ENCODE data around the gene AKIP1. TPM values are rescaled to one million over a fixed set of nuclear protein-coding genes. Genes with fewer than 3 reads are reported as not detected.
A peak's percentile ranks its signal among the peaks of the same experiment; 100 is the strongest.

AKIP1 gene
- total RNA-seq, 1 experiment from 2014 or later: 129 TPM

DNA sequence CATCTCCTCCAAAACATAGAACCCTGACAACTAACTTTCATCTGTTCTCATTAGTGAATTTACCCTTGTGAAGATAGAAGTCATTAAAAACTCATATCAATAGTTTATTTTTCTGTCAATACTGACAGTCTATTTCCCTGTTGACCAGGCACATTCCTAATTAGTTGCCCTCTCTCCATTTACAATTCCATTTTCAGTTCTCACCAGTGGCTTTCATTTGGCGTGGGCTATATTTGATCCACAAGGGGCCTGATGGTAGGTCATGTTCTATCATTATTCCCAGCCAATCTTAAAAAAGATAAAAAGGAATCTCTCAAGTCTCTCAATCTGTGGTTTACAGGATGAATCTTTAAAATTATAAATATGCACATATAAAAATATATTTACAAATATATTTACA lies 3.9 kb upstream of the AKIP1 start:
- Histone ChIP-seq H3K9me3 (no peaks in the 10 kb centered on the region), H3K27me3 (no peaks in the 10 kb centered on the region), H3K4me3 (no peak overlapping the region), H3K36me3 (no peaks in the 10 kb centered on the region; the same call in 1 of the 2 replicates)
- no peak for DNase-seq

DNA sequence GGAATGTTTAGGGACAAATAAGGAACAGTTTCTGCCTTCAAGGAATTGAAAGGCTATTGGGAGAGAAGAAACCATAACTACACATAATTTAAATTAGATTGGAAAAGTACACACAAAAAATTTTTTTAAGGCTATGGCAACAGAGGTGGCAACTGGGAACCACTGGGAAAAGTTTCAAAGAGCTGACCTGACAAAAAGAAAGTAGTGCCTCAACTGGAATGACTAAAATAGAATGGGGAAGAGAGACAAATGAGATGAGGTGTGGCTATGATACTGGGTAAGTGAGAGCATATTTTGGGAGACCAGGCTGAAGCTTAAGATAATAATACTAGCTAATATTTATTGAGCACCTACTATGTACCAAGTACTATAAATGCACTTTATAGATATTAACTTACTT lies 2.9 kb upstream of the AKIP1 start:
- Histone ChIP-seq H3K27me3 (no peaks in the 10 kb centered on the region), H3K9me3 (no peaks in the 10 kb centered on the region), H3K4me3 (no peak overlapping the region), H3K36me3 (peaks cover 4% of the 10 kb centered on the region)
- no peak for DNase-seq

DNA sequence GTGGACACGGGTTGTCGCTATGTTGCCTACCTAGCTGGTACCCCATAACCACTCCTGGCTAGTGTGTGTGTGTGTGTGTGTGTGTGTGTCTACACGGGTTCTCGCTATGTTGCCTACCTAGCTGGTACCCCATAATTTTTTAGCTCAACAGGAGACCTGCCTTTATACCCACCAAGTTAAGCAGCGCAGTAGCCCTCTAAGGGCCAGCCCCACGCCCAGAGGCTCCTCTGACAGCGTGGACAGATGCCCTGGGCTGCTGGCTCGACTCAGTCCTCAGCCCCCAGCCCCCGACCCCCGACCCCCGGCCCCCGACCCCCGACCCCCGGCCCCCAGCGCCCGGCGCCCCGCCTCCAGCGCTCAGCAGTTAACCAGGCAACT lies 351 bp upstream of the AKIP1 start:
- H3K9me3 ChIP-seq: no peaks in the 10 kb centered on the region
- no peak for DNase-seq
- peak overlapping the region; percentile 73 for H3K4me3 ChIP-seq
- no peaks in the 10 kb centered on the region for H3K27me3 ChIP-seq
- peaks cover 18% of the 10 kb centered on the region for H3K36me3 ChIP-seq

DNA sequence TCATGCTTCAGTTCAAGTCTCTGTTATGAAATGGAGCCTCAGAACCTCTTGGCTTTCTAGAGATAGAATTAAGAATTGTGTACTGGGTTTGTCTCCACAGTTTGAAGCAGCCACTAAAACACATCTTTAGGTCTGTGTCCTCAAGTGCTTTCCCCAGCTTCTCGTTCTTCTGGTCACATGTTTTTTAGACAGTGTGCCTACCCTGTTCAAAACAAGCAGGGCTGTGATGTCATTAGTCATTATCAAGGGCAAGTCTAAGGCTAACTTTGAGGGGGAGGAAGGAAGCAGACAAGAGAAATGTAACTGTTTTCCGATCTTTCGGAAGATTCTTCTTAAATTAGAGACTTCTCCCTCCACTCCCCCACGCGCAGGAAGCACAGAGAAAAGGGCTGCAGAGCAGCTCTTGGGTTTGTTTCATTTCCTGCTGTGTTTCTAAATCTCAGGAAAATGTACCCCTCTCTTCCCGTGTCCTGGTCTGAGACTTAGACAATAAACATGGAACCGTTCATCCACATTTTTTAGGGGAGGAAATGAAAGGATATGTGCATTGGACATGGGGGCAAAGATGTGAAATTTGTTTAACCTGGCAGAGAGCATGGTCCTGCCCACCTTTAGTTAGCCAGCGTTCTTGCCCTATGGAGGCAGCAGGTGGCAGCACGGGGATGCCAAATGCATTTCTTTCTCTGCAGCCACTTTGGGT lies 3.1 kb downstream of the AKIP1 start:
- Histone ChIP-seq H3K9me3 (no peaks in the 10 kb centered on the region), H3K36me3 (peaks cover 48% of the 10 kb centered on the region), H3K4me3 (no peak overlapping the region), H3K27me3 (no peaks in the 10 kb centered on the region)
- DNase-seq: no peak

DNA sequence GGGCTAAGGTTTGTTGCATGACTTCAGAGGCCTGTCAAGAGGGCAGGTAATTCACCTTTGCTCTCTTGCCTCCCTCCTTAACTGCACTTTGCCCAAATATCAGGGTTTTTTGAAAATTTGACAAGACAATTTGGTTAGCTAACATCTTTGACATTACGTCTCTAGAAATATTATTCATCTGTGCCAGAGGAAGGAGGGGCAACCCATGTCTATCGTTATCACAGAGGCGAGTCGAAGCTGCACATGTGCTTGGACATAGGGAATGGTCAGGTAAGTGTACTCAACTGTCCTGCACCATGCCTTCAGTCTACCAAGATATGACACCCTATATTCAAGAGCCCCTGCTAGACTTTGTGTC lies 3.7 kb downstream of the AKIP1 start:
- Histone ChIP-seq H3K27me3 (no peaks in the 10 kb centered on the region), H3K36me3 (peaks cover 52% of the 10 kb centered on the region), H3K9me3 (no peaks in the 10 kb centered on the region), H3K4me3 (no peak overlapping the region)
- no peak for DNase-seq

DNA sequence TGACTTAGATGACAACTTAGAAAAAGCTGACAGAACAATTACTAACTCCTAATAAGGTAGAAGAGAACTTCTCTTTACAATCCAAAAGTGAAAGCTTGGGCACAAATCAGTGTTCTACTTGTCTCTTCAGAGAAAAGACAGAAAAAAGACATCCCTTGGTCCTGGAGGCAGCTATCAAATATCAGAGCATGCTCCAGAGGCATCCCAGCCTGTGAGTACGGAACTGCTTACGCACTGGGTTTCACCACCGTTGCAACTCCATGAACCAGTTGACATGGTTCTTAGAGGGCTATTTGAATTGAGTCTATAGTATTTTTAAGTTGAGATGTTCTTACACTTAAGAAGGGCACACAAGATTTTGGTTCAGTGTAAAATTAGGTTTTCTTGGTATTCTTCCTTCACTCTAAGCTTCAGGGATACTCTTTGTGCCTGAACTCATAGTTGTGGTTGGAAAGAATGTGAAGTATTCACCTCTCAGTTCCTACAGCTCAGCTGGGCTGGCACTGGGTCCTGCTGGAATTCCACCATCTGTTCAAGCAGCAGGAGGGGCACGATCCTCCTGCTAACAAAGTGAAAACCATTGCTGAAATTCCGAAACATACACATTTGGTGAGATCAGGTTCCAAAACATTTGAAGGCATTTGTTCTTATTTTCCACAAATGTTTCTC lies 6.3 kb downstream of the AKIP1 start:
- H3K9me3 ChIP-seq: no peaks in the 10 kb centered on the region
- peak; percentile 85 for DNase-seq
- H3K27me3 ChIP-seq: no peaks in the 10 kb centered on the region
- H3K4me3 ChIP-seq: no peak overlapping the region
- peaks cover 72% of the 10 kb centered on the region for H3K36me3 ChIP-seq

DNA sequence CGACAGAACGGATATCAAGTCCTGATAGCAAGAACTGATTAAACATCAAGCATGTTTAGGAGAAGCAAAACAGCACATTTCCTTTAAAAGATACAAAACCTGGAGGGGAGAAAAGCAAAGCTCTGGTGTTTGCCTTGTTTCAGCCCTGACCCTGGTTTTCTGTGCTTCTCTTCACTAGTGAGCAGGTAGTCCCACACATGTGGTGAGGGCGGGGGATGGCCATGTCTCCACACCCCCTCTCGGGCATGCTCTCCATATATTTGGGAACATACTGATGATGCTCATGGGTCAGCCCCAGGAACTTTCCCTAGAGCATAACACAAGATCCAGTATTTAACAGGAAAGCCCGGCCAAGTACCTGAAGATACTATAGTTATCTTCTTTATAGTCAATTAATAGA lies 11.7 kb downstream of the AKIP1 start:
- Histone ChIP-seq H3K36me3 (peaks cover 49% of the 10 kb centered on the region), H3K4me3 (no peak overlapping the region), H3K27me3 (no peaks in the 10 kb centered on the region), H3K9me3 (no peaks in the 10 kb centered on the region)
- DNase-seq: no peak

DNA sequence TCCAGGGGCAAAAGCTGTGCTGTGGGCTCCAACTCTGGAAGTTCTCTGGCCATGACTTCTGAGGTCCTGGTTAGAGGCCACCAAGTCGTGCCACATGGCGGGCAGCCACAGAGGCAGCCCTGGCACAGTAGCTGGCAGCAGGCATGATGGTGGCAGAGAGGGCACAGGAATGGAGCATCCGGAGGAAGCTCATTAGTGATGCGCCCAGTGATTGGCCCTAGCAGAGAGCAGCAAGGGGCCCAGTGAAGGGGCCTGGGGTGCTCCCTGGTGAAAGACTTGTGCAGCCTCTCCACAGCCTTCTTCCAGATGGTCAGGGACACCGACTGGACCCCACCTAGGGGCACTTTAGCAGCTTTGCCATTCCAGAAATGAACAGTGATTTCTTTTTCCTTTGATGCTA lies 14.7 kb downstream of the AKIP1 start:
- DNase-seq: no peak
- Histone ChIP-seq H3K9me3 (no peaks in the 10 kb centered on the region), H3K27me3 (no peaks in the 10 kb centered on the region), H3K36me3 (peaks cover 22% of the 10 kb centered on the region), H3K4me3 (no peak overlapping the region)

DNA sequence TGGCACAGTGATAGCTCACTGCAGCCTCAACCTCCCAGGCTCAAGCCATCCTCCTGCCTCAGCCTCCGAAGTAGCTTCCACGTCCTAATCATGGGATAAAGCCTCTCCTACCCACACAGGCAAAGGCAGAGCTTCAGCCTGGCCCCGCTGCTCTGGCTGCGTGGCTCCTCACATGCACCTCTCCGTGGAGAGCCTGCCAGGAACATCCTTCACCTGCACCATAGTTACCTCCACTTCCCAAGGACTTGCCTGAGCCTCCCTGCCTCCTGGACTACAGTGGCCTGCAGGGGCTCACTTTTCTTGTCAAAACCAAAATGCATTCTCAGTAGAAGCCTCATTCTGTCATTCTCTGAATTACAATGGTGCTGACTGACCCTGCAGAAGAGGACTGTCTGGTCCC lies 15.2 kb downstream of the AKIP1 start:
- DNase-seq: no peak
- H3K9me3 ChIP-seq: no peaks in the 10 kb centered on the region
- H3K36me3 ChIP-seq: peaks cover 18% of the 10 kb centered on the region
- H3K4me3 ChIP-seq: no peak overlapping the region
- H3K27me3 ChIP-seq: no peaks in the 10 kb centered on the region

DNA sequence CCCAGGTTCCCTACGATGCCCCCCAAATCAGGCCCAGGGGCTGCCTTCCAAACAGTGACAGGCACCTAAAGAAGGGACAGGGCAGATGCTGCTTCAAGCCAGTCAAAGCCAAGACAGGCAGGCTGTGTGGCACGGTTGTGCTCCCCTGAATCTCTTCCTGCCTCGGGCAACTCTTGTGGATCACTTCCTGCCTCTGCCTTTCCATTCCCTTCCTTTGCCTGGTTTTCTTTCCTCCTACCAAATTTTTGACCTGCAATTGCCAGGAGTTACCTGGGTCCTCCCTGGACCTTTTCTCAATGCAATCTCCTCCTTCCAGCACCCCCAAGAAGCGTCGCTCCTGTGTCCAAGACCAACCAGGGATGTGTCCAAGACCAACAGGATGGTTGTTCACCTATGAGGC lies 16.2 kb downstream of the AKIP1 start:
- Histone ChIP-seq H3K27me3 (no peaks in the 10 kb centered on the region), H3K4me3 (no peak overlapping the region), H3K36me3 (peaks cover 10% of the 10 kb centered on the region), H3K9me3 (no peaks in the 10 kb centered on the region)
- DNase-seq: no peak

DNA sequence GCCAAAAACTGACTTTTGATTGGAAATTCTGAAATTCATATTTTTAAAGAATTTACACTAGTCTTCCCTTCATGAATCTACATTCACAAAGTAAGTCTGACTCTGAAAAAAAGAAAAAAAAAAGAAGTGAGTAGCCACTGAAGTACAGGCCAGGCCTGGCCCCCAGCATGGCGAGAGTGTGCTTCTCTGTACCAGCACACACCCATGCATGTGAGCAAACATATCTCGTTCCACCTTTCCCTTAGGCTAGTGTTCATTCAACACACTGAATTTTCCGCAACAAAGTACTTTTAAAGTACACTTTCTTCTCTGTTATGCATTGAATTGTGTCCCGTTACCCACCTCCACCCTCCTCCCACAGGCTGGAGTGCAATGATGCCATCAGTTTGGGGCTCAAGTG lies 17.2 kb downstream of the AKIP1 start:
- no peak for DNase-seq
- Histone ChIP-seq H3K4me3 (no peak overlapping the region), H3K27me3 (no peaks in the 10 kb centered on the region), H3K36me3 (peaks cover 5% of the 10 kb centered on the region), H3K9me3 (no peaks in the 10 kb centered on the region)

DNA sequence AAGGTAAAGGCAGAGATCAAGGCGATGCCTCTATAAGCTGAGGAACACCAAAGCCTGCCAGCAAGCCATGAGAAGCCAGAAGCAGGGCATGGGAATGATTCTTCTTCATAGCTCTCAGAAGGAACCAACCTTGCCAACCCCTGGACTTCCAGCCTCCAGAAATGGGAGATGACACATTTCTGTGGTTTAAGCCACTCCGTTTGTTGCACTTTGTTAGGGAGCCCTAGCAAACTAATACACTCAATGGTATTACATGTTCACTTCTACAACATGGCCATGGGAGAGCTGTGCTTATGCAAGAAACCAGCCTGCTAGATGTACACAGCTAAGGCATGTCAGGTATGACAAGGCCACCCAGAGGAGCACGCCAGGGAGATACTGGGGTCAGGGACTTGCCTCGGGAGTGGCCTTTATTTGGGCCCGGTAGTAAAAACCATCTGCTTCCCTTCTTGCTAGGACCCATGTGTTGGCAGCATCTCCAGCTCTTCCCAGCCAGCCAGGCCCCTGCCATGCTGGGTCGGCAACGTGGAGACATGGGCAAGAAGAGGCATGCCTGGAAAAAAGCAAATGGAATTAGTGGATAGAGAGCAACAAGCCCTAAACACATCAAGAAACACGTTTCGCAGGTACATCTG lies 18.1 kb downstream of the AKIP1 start:
- no peaks in the 10 kb centered on the region for H3K9me3 ChIP-seq
- peaks cover 3% of the 10 kb centered on the region for H3K36me3 ChIP-seq
- H3K4me3 ChIP-seq: no peak overlapping the region
- DNase-seq: no peak
- H3K27me3 ChIP-seq: no peaks in the 10 kb centered on the region

DNA sequence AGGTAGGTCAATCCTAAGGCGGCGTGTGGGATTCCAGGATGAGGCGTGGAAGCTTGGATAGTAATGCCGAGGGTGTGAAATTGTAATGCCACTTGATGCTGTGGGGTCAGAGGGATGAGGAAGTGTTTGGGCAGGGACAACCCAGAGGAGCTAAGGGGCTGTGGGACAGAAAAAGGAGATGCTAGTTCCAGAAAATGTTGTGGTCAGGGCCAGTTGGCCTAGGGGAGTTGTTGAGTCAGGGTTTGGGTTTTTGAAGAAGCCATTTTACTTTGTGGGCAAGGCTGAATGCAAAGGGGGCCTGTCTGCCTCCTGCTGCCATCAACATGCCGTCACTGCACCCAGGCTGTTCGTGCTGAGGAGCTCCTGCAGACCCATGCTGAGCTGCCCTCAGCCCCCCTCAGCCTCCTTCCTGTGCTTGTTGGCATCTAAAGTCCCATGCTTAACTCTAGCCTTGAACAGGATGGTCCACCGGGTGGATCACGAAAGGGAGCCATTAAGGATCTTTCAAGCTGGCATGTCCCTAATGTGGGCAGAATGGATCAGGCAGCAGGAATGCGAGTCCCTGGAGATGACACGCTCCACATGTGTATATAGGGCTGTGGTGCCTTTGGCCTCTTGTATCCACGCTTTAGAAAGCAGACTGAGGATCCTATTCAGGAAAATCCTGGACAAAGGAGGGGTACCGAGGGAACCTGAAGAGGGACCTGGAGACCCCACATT lies 19.6 kb downstream of the AKIP1 start:
- no peaks in the 10 kb centered on the region for H3K27me3 ChIP-seq
- no peaks in the 10 kb centered on the region for H3K36me3 ChIP-seq
- no peak for DNase-seq
- no peaks in the 10 kb centered on the region for H3K9me3 ChIP-seq
- H3K4me3 ChIP-seq: no peak overlapping the region

DNA sequence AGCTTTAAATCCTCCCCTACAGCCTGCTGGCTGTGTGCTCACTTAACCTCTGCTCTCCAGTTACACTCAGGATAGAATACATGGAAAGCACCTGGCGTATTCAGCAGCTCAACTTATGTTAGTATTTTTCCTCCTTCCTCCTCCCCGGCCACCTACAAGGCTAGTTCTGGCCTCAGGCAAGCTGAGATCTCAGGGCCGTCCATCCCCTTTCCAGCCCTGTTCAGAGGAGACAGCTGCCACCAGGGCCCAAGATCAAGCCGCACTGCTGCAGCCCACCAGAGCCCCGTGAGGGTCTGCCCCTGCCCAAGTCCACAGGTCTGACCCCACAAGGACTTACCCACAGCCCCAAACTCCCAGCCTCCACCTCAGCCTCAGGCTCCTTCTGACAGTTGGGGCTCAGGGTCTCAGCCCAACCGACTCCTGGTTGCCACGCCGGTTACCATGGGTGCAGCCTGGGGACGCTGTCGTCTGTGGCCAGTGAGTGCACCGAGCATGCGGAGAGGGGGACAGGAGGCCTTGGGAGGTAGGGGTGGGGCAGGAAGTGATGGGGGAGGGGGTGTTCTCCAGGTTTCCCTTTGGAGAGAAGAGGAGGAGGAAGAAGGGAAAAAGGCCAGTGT lies 21.7 kb downstream of the AKIP1 start, which contains the start of gene C11orf16:
Gene C11orf16, minus strand, starts transcription at position 384 of the 617 bp plus-strand sequence. CDS start 639 bp downstream, outside the sequence.
- H3K36me3 ChIP-seq: no peaks in the 10 kb centered on the region
- H3K27me3 ChIP-seq: no peaks in the 10 kb centered on the region
- DNase-seq: no peak
- H3K9me3 ChIP-seq: no peaks in the 10 kb centered on the region
- H3K4me3 ChIP-seq: no peak within 1 kb of the TSS

DNA sequence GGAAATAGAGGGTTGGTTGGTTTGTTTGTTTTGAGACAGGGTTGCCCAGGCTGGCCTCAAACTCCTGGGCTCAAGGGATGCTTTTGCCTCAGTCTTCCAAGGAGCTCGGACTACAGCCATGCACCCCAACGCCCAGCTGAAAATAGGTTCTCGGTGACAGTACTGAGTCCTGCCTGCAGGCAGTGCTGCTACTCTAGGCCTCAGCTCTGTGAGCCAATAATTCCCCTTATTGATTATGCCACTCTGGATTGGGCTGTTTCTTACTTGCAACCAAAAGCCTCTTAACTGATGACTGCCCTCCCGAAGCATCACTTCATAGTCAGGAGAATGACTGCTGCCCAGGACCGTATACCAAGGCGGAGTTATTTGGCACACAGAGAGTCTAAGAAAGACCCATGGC lies 22.9 kb downstream of the AKIP1 start:
- Histone ChIP-seq H3K9me3 (no peaks in the 10 kb centered on the region), H3K4me3 (no peak overlapping the region), H3K36me3 (no peaks in the 10 kb centered on the region), H3K27me3 (no peaks in the 10 kb centered on the region)
- no peak for DNase-seq

DNA sequence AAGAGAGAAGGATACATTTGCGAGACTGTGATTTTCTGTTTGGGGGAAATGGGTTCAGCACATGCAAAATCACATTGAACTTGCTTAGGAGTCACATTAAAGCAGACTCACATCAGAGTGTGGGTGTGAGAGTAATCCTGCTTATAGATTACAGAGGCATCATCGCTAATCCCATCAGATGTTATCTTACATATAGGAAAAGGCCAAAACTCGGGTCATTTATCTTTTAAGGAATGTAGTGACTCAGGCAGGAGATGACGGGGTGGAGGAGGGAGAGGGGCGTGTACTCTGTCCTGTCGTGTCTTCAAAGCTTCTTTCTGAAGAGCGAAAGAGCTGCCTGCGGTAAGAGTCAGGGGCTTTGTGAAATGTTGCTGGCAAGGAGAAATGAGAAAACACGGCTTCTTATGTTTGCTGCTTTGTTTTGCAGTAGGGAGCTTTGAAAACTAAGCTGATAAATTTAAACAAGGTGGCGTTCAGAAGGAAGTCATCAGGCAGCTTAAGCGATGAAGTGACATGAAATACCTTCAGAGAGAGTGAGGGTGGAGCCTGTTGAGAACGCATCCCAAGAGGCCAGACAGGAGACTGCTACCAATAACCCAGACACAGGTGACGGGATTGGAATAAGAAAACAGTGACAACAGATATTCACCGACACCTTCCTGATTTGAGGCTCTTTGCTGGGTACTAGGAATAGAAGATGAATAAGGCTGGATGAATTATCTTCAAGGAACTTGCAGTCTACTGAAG lies 23.9 kb downstream of the AKIP1 start:
- Histone ChIP-seq H3K9me3 (no peaks in the 10 kb centered on the region), H3K4me3 (no peak overlapping the region), H3K36me3 (no peaks in the 10 kb centered on the region), H3K27me3 (no peaks in the 10 kb centered on the region)
- no peak for DNase-seq
